ENCODE measurements around the gene PUM2.

PUM2 gene

GRCh38 chr2:20221555-20221973 lies 129.1 kb downstream of the PUM2 start:
- peak; percentile 30 for DNase-seq (ENCODE audit: low read depth)
- no peak for TF ChIP-seq CTCF (conservative IDR thresholded peaks at IDR 0.05; ENCODE audit: low read depth, low read length)
- no peak overlapping the region for H3K4me3 ChIP-seq (ENCODE audit: low read depth, low read length)

- no peak for TF ChIP-seq CTCF (conservative IDR thresholded peaks at IDR 0.05; ENCODE audit: low read depth, low read length)
- H3K4me3 ChIP-seq (ENCODE audit: low read depth, low read length), result no peak overlapping the region
- DNase-seq (ENCODE audit: low read depth), result no peak
These were observed 129.7 kb downstream of the PUM2 start for GRCh38 chr2:20220806-20221554.

GRCh38 chr2:20219763-20220380 lies 130.8 kb downstream of the PUM2 start:
- no peak overlapping the region for H3K4me3 ChIP-seq (ENCODE audit: low read depth, low read length)
- no peak for TF ChIP-seq CTCF (conservative IDR thresholded peaks at IDR 0.05; ENCODE audit: low read depth, low read length)
- DNase-seq (ENCODE audit: low read depth), result no peak

GRCh38 chr2:20218331-20219320 lies 132.0 kb downstream of the PUM2 start:
- H3K4me3 ChIP-seq (ENCODE audit: low read depth, low read length), result no peak overlapping the region
- no peak for DNase-seq (ENCODE audit: low read depth)
- no peak for TF ChIP-seq CTCF (conservative IDR thresholded peaks at IDR 0.05; ENCODE audit: low read depth, low read length)

- TF ChIP-seq CTCF (conservative IDR thresholded peaks at IDR 0.05; ENCODE audit: low read depth, low read length), result no peak
- no peak for DNase-seq (ENCODE audit: low read depth)
- H3K4me3 ChIP-seq (ENCODE audit: low read depth, low read length), result no peak overlapping the region
These were observed 133.3 kb downstream of the PUM2 start for GRCh38 chr2:20217041-20217970.

All from choroid plexus epithelial cell (primary cell).